CD4-positive, CD25-positive, alpha-beta regulatory T cell (primary cell): ENCODE results near the gene TMEM135. TPM values are rescaled to one million over a fixed set of nuclear protein-coding genes. Genes with fewer than 3 reads are reported as not detected.
A peak's percentile ranks its signal among the peaks of the same experiment; 100 is the strongest.

Source experiments
- ATAC-seq, 2 donors: fragments of 150-1000 bp; cut with Tn5 transposase; one replicate each; pipeline ENCODE4 v1.10.0; 2021; ENCODE audit warnings: low read depth in 2 of 2, moderate number of reproducible peaks in 2 of 2, moderate library complexity in 1 of 2
- DNase-seq, 3 donors: peaks; one replicate each; pipeline versions ENCODE4 v3.0.0 to v3.0.0-alpha.2; 2012 to 2022; ENCODE audit warnings: mixed read lengths in 1 of 3
- H3K27ac ChIP-seq: one replicate; pipeline ENCODE4 v1.7.0; 2013; ENCODE audit warnings: mild to moderate bottlenecking, low read length; ENCODE audit not compliant: insufficient read depth, poor library complexity, severe bottlenecking
- H3K27me3 ChIP-seq: one replicate; pipeline ENCODE4 v1.7.0; 2013; ENCODE audit warnings: low read length; ENCODE audit not compliant: control insufficient read depth, insufficient read depth
- H3K36me3 ChIP-seq: one replicate; pipeline ENCODE4 v1.7.0; 2013; ENCODE audit warnings: mild to moderate bottlenecking, low read length, moderate library complexity; ENCODE audit not compliant: control insufficient read depth, insufficient read depth
- H3K4me1 ChIP-seq: 2 replicates; pipeline ENCODE4 v1.7.0; 2013; ENCODE audit warnings: mild to moderate bottlenecking, low read length; ENCODE audit not compliant: insufficient read depth, control insufficient read depth, poor library complexity, severe bottlenecking
- H3K4me3 ChIP-seq: one replicate; pipeline ENCODE4 v1.7.0; 2013; ENCODE audit warnings: low read depth, mild to moderate bottlenecking, low read length, moderate library complexity
- H3K9me3 ChIP-seq, 2 experiments: 1 replicate in 1 of 2; 2 replicates in 1 of 2; pipeline ENCODE4 v1.7.0; 2013; ENCODE audit warnings: low read length in 2 of 2, mild to moderate bottlenecking in 1 of 2, moderate library complexity in 1 of 2; ENCODE audit not compliant: control insufficient read depth in 2 of 2
- H3K27ac Mint-ChIP-seq, 3 donors: one replicate each; pipeline ENCODE4 v1.8.0; 2020 to 2022; ENCODE audit warnings: mild to moderate bottlenecking in 3 of 3, mixed read lengths in 3 of 3, moderate library complexity in 2 of 3
- H3K27me3 Mint-ChIP-seq: one replicate; pipeline ENCODE4 v1.8.0; 2022; ENCODE audit warnings: mild to moderate bottlenecking, mixed read lengths
- H3K36me3 Mint-ChIP-seq: one replicate; pipeline ENCODE4 v1.8.0; 2020; ENCODE audit warnings: mixed read lengths
- H3K4me1 Mint-ChIP-seq, 4 donors: one replicate each; pipeline ENCODE4 v1.8.0; 2020 to 2022; ENCODE audit warnings: mixed read lengths in 4 of 4, mild to moderate bottlenecking in 1 of 4
- H3K4me3 Mint-ChIP-seq, 4 donors: one replicate each; pipeline ENCODE4 v1.8.0; 2020 to 2022; ENCODE audit warnings: mild to moderate bottlenecking in 4 of 4, mixed read lengths in 4 of 4, moderate library complexity in 3 of 4
- H3K9me3 Mint-ChIP-seq, 7 donors: one replicate each; pipeline ENCODE4 v1.8.0; 2020 to 2022; ENCODE audit warnings: mixed read lengths in 7 of 7, mild to moderate bottlenecking in 3 of 7, moderate library complexity in 2 of 7
- polyA plus RNA-seq, 4 donors: library from polyadenylated mRNA; unstranded; fragments of 300-500 nt; fragmentation: Illumina TruSeq; gene quantifications; one replicate each; pipeline ENCODE4 v1.2.3, GENCODE V29; 2021
- total RNA-seq: library from RNA; stranded (reverse); gene quantifications from one replicate; pipeline ENCODE4 v1.2.3, GENCODE V29; 2022

The TMEM135 gene
- total and polyA plus RNA-seq, 5 donors from 2014 or later, result 6.3 to 13.5 (median 9.8) TPM

GRCh38 chr11:87251560-87251959 is 213.8 kb downstream of the TMEM135 start:
- Mint-ChIP-seq H3K36me3 (peaks cover 5% of the 10 kb centered on the region), H3K27ac (peak overlapping the region in 1 of 3 donors; percentile 34), H3K27me3 (no peaks in the 10 kb centered on the region), H3K4me3 (no peak overlapping the region), H3K9me3 (peaks cover 0 to 12% (median 1%) of the 10 kb centered on the region in 7 donors), H3K4me1 (peaks cover 10 to 21% (median 21%) of the 10 kb centered on the region in 4 donors)
- no peak overlapping the region for H3K27ac ChIP-seq
- no peaks in the 10 kb centered on the region for H3K36me3 ChIP-seq
- no peaks in the 10 kb centered on the region for H3K27me3 ChIP-seq
- no peaks in the 10 kb centered on the region for H3K4me1 ChIP-seq
- H3K4me3 ChIP-seq, result no peak overlapping the region
- no peaks in the 10 kb centered on the region for H3K9me3 ChIP-seq
- ATAC-seq (no peak), DNase-seq (no peak)

DNA sequence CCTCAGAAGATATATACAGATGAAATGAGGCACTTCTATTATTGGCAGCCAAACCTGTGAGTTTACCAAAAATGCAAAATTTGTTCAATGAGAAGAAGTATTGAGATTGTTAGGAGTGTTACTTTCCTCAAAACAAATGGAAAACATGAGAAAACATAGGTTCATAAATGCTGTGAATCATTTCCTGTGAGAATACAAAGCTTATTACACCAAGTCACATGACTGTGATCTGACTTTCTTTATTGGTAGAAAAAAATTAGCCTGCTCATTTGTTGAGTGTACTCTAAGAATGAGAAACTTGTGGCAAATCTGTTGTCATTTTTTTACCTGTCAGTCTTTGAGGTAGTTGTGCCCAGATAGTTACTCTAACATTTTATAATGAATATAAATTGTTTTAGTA is 215.1 kb downstream of the TMEM135 start:
- Histone ChIP-seq H3K27ac (no peak overlapping the region), H3K27me3 (no peaks in the 10 kb centered on the region), H3K9me3 (no peaks in the 10 kb centered on the region), H3K36me3 (no peaks in the 10 kb centered on the region), H3K4me1 (no peaks in the 10 kb centered on the region), H3K4me3 (no peak overlapping the region)
- peaks cover 5% of the 10 kb centered on the region for H3K36me3 Mint-ChIP-seq
- H3K4me1 Mint-ChIP-seq, result peaks cover 10 to 24% (median 22%) of the 10 kb centered on the region in 4 donors
- no peak for ATAC-seq
- peaks cover 0 to 11% (median 0%) of the 10 kb centered on the region in 7 donors for H3K9me3 Mint-ChIP-seq
- H3K27ac Mint-ChIP-seq, result no peak overlapping the region
- no peak overlapping the region for H3K4me3 Mint-ChIP-seq
- DNase-seq, result peak in 1 of 3 donors; percentile 7
- no peaks in the 10 kb centered on the region for H3K27me3 Mint-ChIP-seq

- no peak for ATAC-seq
- H3K27me3 Mint-ChIP-seq, result no peaks in the 10 kb centered on the region
- H3K4me1 Mint-ChIP-seq, result peaks cover 10 to 21% (median 19%) of the 10 kb centered on the region in 4 donors
- H3K36me3 Mint-ChIP-seq, result peaks cover 5% of the 10 kb centered on the region
- H3K9me3 ChIP-seq, result no peaks in the 10 kb centered on the region
- no peak overlapping the region for H3K4me3 ChIP-seq
- no peak for DNase-seq
- H3K9me3 Mint-ChIP-seq, result peaks cover 0 to 1% (median 0%) of the 10 kb centered on the region in 7 donors
- no peak overlapping the region for H3K4me3 Mint-ChIP-seq
- H3K27ac Mint-ChIP-seq, result no peak overlapping the region
- H3K36me3 ChIP-seq, result no peaks in the 10 kb centered on the region
- no peaks in the 10 kb centered on the region for H3K27me3 ChIP-seq
- no peaks in the 10 kb centered on the region for H3K4me1 ChIP-seq
- H3K27ac ChIP-seq, result no peak overlapping the region
These were observed 216.8 kb downstream of the TMEM135 start for GRCh38 chr11:87254562-87254961.

DNA sequence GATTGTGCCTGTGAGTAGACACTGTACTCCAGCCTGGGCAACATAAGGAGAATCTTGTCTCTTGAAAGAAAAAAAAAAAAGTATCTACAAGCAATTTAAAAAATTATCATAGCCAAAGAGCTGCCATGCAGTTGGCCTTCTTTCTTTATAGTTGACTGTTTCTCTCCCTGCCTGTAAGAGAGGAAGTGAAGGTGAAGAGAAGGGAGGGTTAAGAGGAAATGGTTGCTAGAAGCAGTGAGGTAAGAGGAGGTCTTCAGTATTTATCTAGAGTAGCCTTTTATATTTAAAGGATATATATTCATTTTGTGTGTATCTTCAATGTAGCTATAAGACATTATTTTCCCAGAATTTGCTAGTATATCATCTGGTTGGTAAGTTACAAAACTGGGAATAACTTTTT is 217.9 kb downstream of the TMEM135 start:
- H3K27ac ChIP-seq, result no peak overlapping the region
- no peaks in the 10 kb centered on the region for H3K9me3 ChIP-seq
- peaks cover 10 to 21% (median 18%) of the 10 kb centered on the region in 4 donors for H3K4me1 Mint-ChIP-seq
- no peaks in the 10 kb centered on the region for H3K4me1 ChIP-seq
- peaks cover 0 to 1% (median 0%) of the 10 kb centered on the region in 7 donors for H3K9me3 Mint-ChIP-seq
- no peak for ATAC-seq
- peak in 1 of 3 donors; percentile 18 for DNase-seq
- H3K36me3 ChIP-seq, result no peaks in the 10 kb centered on the region
- H3K4me3 Mint-ChIP-seq, result no peak overlapping the region
- H3K27ac Mint-ChIP-seq, result peak overlapping the region in 1 of 3 donors; percentile 20
- H3K36me3 Mint-ChIP-seq, result peaks cover 5% of the 10 kb centered on the region
- H3K27me3 ChIP-seq, result no peaks in the 10 kb centered on the region
- H3K4me3 ChIP-seq, result no peak overlapping the region
- H3K27me3 Mint-ChIP-seq, result no peaks in the 10 kb centered on the region

GRCh38 chr11:87256694-87257340 is 219.1 kb downstream of the TMEM135 start:
- Histone ChIP-seq H3K9me3 (no peaks in the 10 kb centered on the region), H3K4me1 (no peaks in the 10 kb centered on the region), H3K4me3 (no peak overlapping the region), H3K27me3 (no peaks in the 10 kb centered on the region), H3K27ac (no peak overlapping the region), H3K36me3 (no peaks in the 10 kb centered on the region)
- Mint-ChIP-seq H3K27ac (no peak overlapping the region), H3K4me3 (no peak overlapping the region), H3K36me3 (peaks cover 3% of the 10 kb centered on the region), H3K27me3 (no peaks in the 10 kb centered on the region), H3K4me1 (peaks cover 7 to 18% (median 15%) of the 10 kb centered on the region in 4 donors), H3K9me3 (no peaks in the 10 kb centered on the region)
- ATAC-seq, result no peak
- no peak for DNase-seq

GRCh38 chr11:87258171-87258833 is 220.6 kb downstream of the TMEM135 start:
- DNase-seq (no peak), ATAC-seq (no peak)
- H3K9me3 ChIP-seq, result no peaks in the 10 kb centered on the region
- Mint-ChIP-seq H3K27ac (no peak overlapping the region), H3K4me3 (no peak overlapping the region), H3K9me3 (no peaks in the 10 kb centered on the region), H3K36me3 (no peaks in the 10 kb centered on the region), H3K27me3 (no peaks in the 10 kb centered on the region), H3K4me1 (peaks cover 4 to 11% (median 10%) of the 10 kb centered on the region in 4 donors)
- no peaks in the 10 kb centered on the region for H3K27me3 ChIP-seq
- no peak overlapping the region for H3K4me3 ChIP-seq
- no peak overlapping the region for H3K27ac ChIP-seq
- H3K36me3 ChIP-seq, result no peaks in the 10 kb centered on the region
- H3K4me1 ChIP-seq, result no peaks in the 10 kb centered on the region

- Mint-ChIP-seq H3K36me3 (no peaks in the 10 kb centered on the region), H3K4me1 (peaks cover 4 to 11% (median 9%) of the 10 kb centered on the region in 4 donors)
- no peaks in the 10 kb centered on the region for H3K9me3 ChIP-seq
These were observed 222.0 kb downstream of the TMEM135 start for GRCh38 chr11:87259736-87260135.

More at GRCh38 chr11:87259736-87260135, 222.0 kb downstream of the TMEM135 start:
- H3K27me3 Mint-ChIP-seq, result no peaks in the 10 kb centered on the region
- no peak overlapping the region for H3K4me3 Mint-ChIP-seq
- H3K4me3 ChIP-seq, result no peak overlapping the region
- no peaks in the 10 kb centered on the region for H3K9me3 Mint-ChIP-seq
- no peak for DNase-seq
- H3K4me1 ChIP-seq, result no peaks in the 10 kb centered on the region
- no peak overlapping the region for H3K27ac Mint-ChIP-seq
- H3K27me3 ChIP-seq, result no peaks in the 10 kb centered on the region
- no peak overlapping the region for H3K27ac ChIP-seq
- no peaks in the 10 kb centered on the region for H3K36me3 ChIP-seq
- no peak for ATAC-seq
